Upper lobe of right lung (tissue), 1 donor: ENCODE measurements around the gene EEF1AKMT1. TPM values are rescaled to one million over a fixed set of nuclear protein-coding genes. Genes with fewer than 3 reads are reported as not detected.

Source experiments
- ATAC-seq: fragments of 200-7000 bp; cut with Tn5 transposase; one replicate; pipeline ENCODE4 v1.9.1; 2020; ENCODE audit warnings: mild to moderate bottlenecking, moderate library complexity
- DNase-seq: peaks from one replicate; pipeline ENCODE4 v3.0.0-alpha.2; 2020
- H3K27ac ChIP-seq: fragments of 200-600 bp; one replicate; pipeline ENCODE4 v1.8.0; 2022
- H3K27me3 ChIP-seq: fragments of 200-600 bp; one replicate; pipeline ENCODE4 v1.8.0; 2022; ENCODE audit warnings: mild to moderate bottlenecking
- H3K36me3 ChIP-seq: fragments of 200-600 bp; one replicate; pipeline ENCODE4 v1.8.0; 2022
- H3K4me1 ChIP-seq: fragments of 200-600 bp; one replicate; pipeline ENCODE4 v1.8.0; 2022
- H3K4me3 ChIP-seq: fragments of 200-600 bp; one replicate; pipeline ENCODE4 v1.8.0; 2022; ENCODE audit warnings: mild to moderate bottlenecking
- H3K9me3 ChIP-seq: fragments of 200-600 bp; one replicate; pipeline ENCODE4 v1.8.0; 2022
- CTCF ChIP-seq: fragments of 200-600 bp; IDR thresholded peaks from one replicate; pipeline ENCODE4 v1.8.0; 2022; ENCODE audit warnings: antibody characterized with exemption
- intact Hi-C: fragments of 100-400 bp; cut with DNase I; formaldehyde crosslinking; loops from one replicate; pipeline ENCODE4 v1.11.0; 2022
- total RNA-seq: library from RNA; stranded (reverse); fragmentation: NEBNext Ultra II Directional; extraction: Animal tissue kit (Norgen Biotek cat#: 25700); gene quantifications from one replicate; pipeline ENCODE4 v1.2.1, GENCODE V29; 2021
- donor health status: DM: no; HTN: yes; CAD: no; lungs with severe emphysema.

Gene EEF1AKMT1
- total RNA-seq, 1 donor from 2014 or later, result 8.9 TPM

GRCh38 chr13:20721454-20722357, 52.1 kb downstream of the EEF1AKMT1 start:
- peaks cover 10% of the 10 kb centered on the region for H3K4me1 ChIP-seq
- no peak overlapping the region for H3K27ac ChIP-seq
- no peaks in the 10 kb centered on the region for H3K9me3 ChIP-seq
- ATAC-seq (peak; percentile 61), DNase-seq (peak; percentile 73)
- peaks cover 11% of the 10 kb centered on the region for H3K27me3 ChIP-seq
- TF ChIP-seq CTCF, result no peak
- H3K4me3 ChIP-seq, result peak overlapping the region; percentile 47
- no peaks in the 10 kb centered on the region for H3K36me3 ChIP-seq
- intact Hi-C loops, result no loop called here

- H3K4me3 ChIP-seq, result peak overlapping the region; percentile 47
- DNase-seq, result no peak
- TF ChIP-seq CTCF, result no peak
- no peak overlapping the region for H3K27ac ChIP-seq
- intact Hi-C loops, result no loop called here
- H3K36me3 ChIP-seq, result no peaks in the 10 kb centered on the region
- H3K9me3 ChIP-seq, result no peaks in the 10 kb centered on the region
- H3K4me1 ChIP-seq, result peaks cover 10% of the 10 kb centered on the region
- no peak for ATAC-seq
- peaks cover 11% of the 10 kb centered on the region for H3K27me3 ChIP-seq
These were observed 52.7 kb downstream of the EEF1AKMT1 start for GRCh38 chr13:20721058-20721453.

- DNase-seq (no peak), ATAC-seq (no peak)
- intact Hi-C loops, result no loop called here
- no peaks in the 10 kb centered on the region for H3K9me3 ChIP-seq
- no peak overlapping the region for H3K27ac ChIP-seq
- TF ChIP-seq CTCF, result no peak
- no peaks in the 10 kb centered on the region for H3K36me3 ChIP-seq
- peaks cover 11% of the 10 kb centered on the region for H3K27me3 ChIP-seq
- peaks cover 10% of the 10 kb centered on the region for H3K4me1 ChIP-seq
- H3K4me3 ChIP-seq, result no peak overlapping the region
These were observed 53.3 kb downstream of the EEF1AKMT1 start for GRCh38 chr13:20720499-20720898.

GRCh38 chr13:20719783-20720182, 54.0 kb downstream of the EEF1AKMT1 start:
- Histone ChIP-seq H3K4me1 (peaks cover 10% of the 10 kb centered on the region), H3K9me3 (no peaks in the 10 kb centered on the region), H3K4me3 (no peak overlapping the region), H3K27me3 (peaks cover 11% of the 10 kb centered on the region), H3K36me3 (no peaks in the 10 kb centered on the region), H3K27ac (no peak overlapping the region)
- intact Hi-C loops, result no loop called here
- TF ChIP-seq CTCF, result no peak
- no peak for DNase-seq
- no peak for ATAC-seq

GRCh38 chr13:20718958-20719566, 54.7 kb downstream of the EEF1AKMT1 start:
- H3K4me1 ChIP-seq, result peaks cover 10% of the 10 kb centered on the region
- no peak overlapping the region for H3K27ac ChIP-seq
- no peak for DNase-seq
- H3K9me3 ChIP-seq, result no peaks in the 10 kb centered on the region
- no peak overlapping the region for H3K4me3 ChIP-seq
- no peak for ATAC-seq
- no peak for TF ChIP-seq CTCF
- peaks cover 11% of the 10 kb centered on the region for H3K27me3 ChIP-seq
- H3K36me3 ChIP-seq, result no peaks in the 10 kb centered on the region
- intact Hi-C loops, result no loop called here
